Natural killer cell treated with Interleukin-12 subunit alpha and Interleukin-12 subunit beta and Interleukin-15 and Interleukin-18, amount 100 ng/mL, for 72 hours (primary cell): ENCODE measurements around the gene CATSPERE. TPM values are rescaled to one million over a fixed set of nuclear protein-coding genes. Genes with fewer than 3 reads are reported as not detected.

ENCODE experiments used
- ATAC-seq, 2 donors: fragments of 150-1000 bp; cut with Tn5 transposase in 1 of 2; sonication (Bioruptor Pico), chemical (Tn5 transposase) in 1 of 2; 2 replicates each; pipeline ENCODE4 v1.10.0; 2021
- DNase-seq: peaks from one replicate; pipeline ENCODE4 v3.0.0; 2022; ENCODE audit warnings: low spot score
- H3K27ac Mint-ChIP-seq, 2 donors: 1 replicate in 1 of 2; 2 replicates in 1 of 2; pipeline ENCODE4 v1.8.0; 2022; ENCODE audit warnings: mixed read lengths in 2 of 2, mild to moderate bottlenecking in 1 of 2, moderate library complexity in 1 of 2
- H3K27me3 Mint-ChIP-seq, 2 donors: 1 replicate in 1 of 2; 2 replicates in 1 of 2; pipeline ENCODE4 v1.8.0; 2022; ENCODE audit warnings: mixed read lengths in 2 of 2
- H3K36me3 Mint-ChIP-seq: one replicate; pipeline ENCODE4 v1.8.0; 2022; ENCODE audit warnings: mixed read lengths
- H3K4me1 Mint-ChIP-seq, 2 donors: 1 replicate in 1 of 2; 2 replicates in 1 of 2; pipeline ENCODE4 v1.8.0; 2022; ENCODE audit warnings: low read depth in 2 of 2, mixed read lengths in 2 of 2, mild to moderate bottlenecking in 1 of 2
- H3K4me3 Mint-ChIP-seq: one replicate; pipeline ENCODE4 v1.8.0; 2022; ENCODE audit warnings: mixed read lengths
- H3K9me3 Mint-ChIP-seq: 2 replicates; pipeline ENCODE4 v1.8.0; 2022; ENCODE audit warnings: mixed read lengths
- total RNA-seq, 2 donors: library from RNA; stranded (reverse); gene quantifications; one replicate each; pipeline ENCODE4 v1.2.3, GENCODE V29; 2022

Gene CATSPERE
- total RNA-seq, 2 donors from 2014 or later = 0.64 to 0.78 TPM

- ATAC-seq (no peak), DNase-seq (no peak)
- Mint-ChIP-seq H3K4me1 (no peaks in the 10 kb centered on the region), H3K36me3 (no peaks in the 10 kb centered on the region), H3K27me3 (peaks cover 13 to 17% of the 10 kb centered on the region in 2 donors), H3K9me3 (no peaks in the 10 kb centered on the region), H3K27ac (no peak overlapping the region), H3K4me3 (no peak overlapping the region)
These were observed 179.8 kb downstream of the CATSPERE start for GRCh38 chr1:244640917-244641316.

- Mint-ChIP-seq H3K9me3 (no peaks in the 10 kb centered on the region), H3K27ac (no peak overlapping the region), H3K4me1 (no peaks in the 10 kb centered on the region), H3K27me3 (peaks cover 17 to 19% of the 10 kb centered on the region in 2 donors), H3K4me3 (no peak overlapping the region), H3K36me3 (no peaks in the 10 kb centered on the region)
- ATAC-seq (no peak), DNase-seq (no peak)
These were observed 181.5 kb downstream of the CATSPERE start for GRCh38 chr1:244642526-244642925.

GRCh38 chr1:244642988-244643387 lies 181.9 kb downstream of the CATSPERE start:
- no peaks in the 10 kb centered on the region for H3K4me1 Mint-ChIP-seq
- H3K4me3 Mint-ChIP-seq = no peak overlapping the region
- DNase-seq = no peak
- H3K27ac Mint-ChIP-seq = no peak overlapping the region
- no peaks in the 10 kb centered on the region for H3K36me3 Mint-ChIP-seq
- peaks cover 17 to 19% of the 10 kb centered on the region in 2 donors for H3K27me3 Mint-ChIP-seq
- no peak for ATAC-seq
- no peaks in the 10 kb centered on the region for H3K9me3 Mint-ChIP-seq

- Mint-ChIP-seq H3K27ac (no peak overlapping the region), H3K4me1 (no peaks in the 10 kb centered on the region), H3K27me3 (peaks cover 13 to 19% of the 10 kb centered on the region in 2 donors), H3K9me3 (no peaks in the 10 kb centered on the region), H3K4me3 (no peak overlapping the region), H3K36me3 (no peaks in the 10 kb centered on the region)
- no peak for ATAC-seq
- DNase-seq = no peak
These were observed 184.3 kb downstream of the CATSPERE start for GRCh38 chr1:244645414-244645813.

- Mint-ChIP-seq H3K27ac (no peak overlapping the region), H3K9me3 (no peaks in the 10 kb centered on the region), H3K27me3 (peaks cover 11 to 19% of the 10 kb centered on the region in 2 donors), H3K4me3 (no peak overlapping the region), H3K4me1 (no peaks in the 10 kb centered on the region), H3K36me3 (no peaks in the 10 kb centered on the region)
- no peak for DNase-seq
- ATAC-seq = no peak
These were observed 184.8 kb downstream of the CATSPERE start for GRCh38 chr1:244645890-244646289.

- Mint-ChIP-seq H3K27me3 (peaks cover 0 to 6% of the 10 kb centered on the region in 2 donors), H3K27ac (no peak overlapping the region), H3K4me1 (peaks cover 9 to 10% of the 10 kb centered on the region in 2 donors), H3K4me3 (no peak overlapping the region), H3K9me3 (no peaks in the 10 kb centered on the region), H3K36me3 (no peaks in the 10 kb centered on the region)
- no peak for DNase-seq
- no peak for ATAC-seq
These were observed 186.7 kb downstream of the CATSPERE start for GRCh38 chr1:244647819-244648218.

GRCh38 chr1:244651956-244652622 lies 191.0 kb downstream of the CATSPERE start:
- ATAC-seq = no peak
- peak overlapping the region; percentile 85 for H3K4me3 Mint-ChIP-seq
- no peaks in the 10 kb centered on the region for H3K27me3 Mint-ChIP-seq
- H3K9me3 Mint-ChIP-seq = no peaks in the 10 kb centered on the region
- peaks cover 2% of the 10 kb centered on the region for H3K36me3 Mint-ChIP-seq
- H3K27ac Mint-ChIP-seq = peak overlapping the region; percentile 66 to 88
- no peak for DNase-seq
- H3K4me1 Mint-ChIP-seq = peaks cover 14% of the 10 kb centered on the region in 2 donors

GRCh38 chr1:244652623-244653438 lies 191.8 kb downstream of the CATSPERE start, which contains the start of gene DESI2:
Gene DESI2, plus strand, starts transcription at chr1:244653126. Its CDS starts 188 bp downstream, at chr1:244653314.
- ATAC-seq = peak; percentile 96 to 97
- Mint-ChIP-seq H3K4me3 (peak within 1 kb of the TSS; percentile 85), H3K27me3 (no peaks in the 10 kb centered on the region), H3K9me3 (no peaks in the 10 kb centered on the region), H3K27ac (peak within 1 kb of the TSS; percentile 66 to 88), H3K4me1 (peaks cover 20 to 22% of the 10 kb centered on the region in 2 donors), H3K36me3 (peaks cover 6% of the 10 kb centered on the region)
- DNase-seq = peak; percentile 99

GRCh38 chr1:244653439-244654107 lies 192.5 kb downstream of the CATSPERE start:
- no peaks in the 10 kb centered on the region for H3K9me3 Mint-ChIP-seq
- H3K27ac Mint-ChIP-seq = no peak overlapping the region
- DNase-seq (no peak), ATAC-seq (no peak)
- no peak overlapping the region for H3K4me3 Mint-ChIP-seq
- peaks cover 26 to 29% of the 10 kb centered on the region in 2 donors for H3K4me1 Mint-ChIP-seq
- peaks cover 6% of the 10 kb centered on the region for H3K36me3 Mint-ChIP-seq
- H3K27me3 Mint-ChIP-seq = no peaks in the 10 kb centered on the region

GRCh38 chr1:244654108-244655038 lies 193.3 kb downstream of the CATSPERE start:
- Mint-ChIP-seq H3K9me3 (no peaks in the 10 kb centered on the region), H3K27me3 (no peaks in the 10 kb centered on the region), H3K4me3 (no peak overlapping the region), H3K4me1 (peaks cover 30 to 35% of the 10 kb centered on the region in 2 donors), H3K36me3 (peaks cover 6% of the 10 kb centered on the region), H3K27ac (no peak overlapping the region)
- DNase-seq (no peak), ATAC-seq (no peak)

- H3K27ac Mint-ChIP-seq = no peak overlapping the region
- no peak for DNase-seq
- no peak overlapping the region for H3K4me3 Mint-ChIP-seq
- no peak for ATAC-seq
- peaks cover 6% of the 10 kb centered on the region for H3K36me3 Mint-ChIP-seq
- no peaks in the 10 kb centered on the region for H3K27me3 Mint-ChIP-seq
- peaks cover 32 to 35% of the 10 kb centered on the region in 2 donors for H3K4me1 Mint-ChIP-seq
- H3K9me3 Mint-ChIP-seq = no peaks in the 10 kb centered on the region
These were observed 194.1 kb downstream of the CATSPERE start for GRCh38 chr1:244655186-244655585.

- DNase-seq (no peak), ATAC-seq (no peak)
- Mint-ChIP-seq H3K9me3 (no peaks in the 10 kb centered on the region), H3K4me3 (no peak overlapping the region), H3K27me3 (no peaks in the 10 kb centered on the region), H3K4me1 (peaks cover 24 to 29% of the 10 kb centered on the region in 2 donors), H3K36me3 (peaks cover 6% of the 10 kb centered on the region), H3K27ac (peak overlapping the region in 1 of 2 donors; percentile 20)
These were observed 196.3 kb downstream of the CATSPERE start for GRCh38 chr1:244657421-244657820.

GRCh38 chr1:244659694-244660093 lies 198.6 kb downstream of the CATSPERE start:
- Mint-ChIP-seq H3K27ac (no peak overlapping the region), H3K27me3 (no peaks in the 10 kb centered on the region), H3K36me3 (peaks cover 6% of the 10 kb centered on the region), H3K4me1 (peaks cover 28 to 33% of the 10 kb centered on the region in 2 donors), H3K9me3 (no peaks in the 10 kb centered on the region), H3K4me3 (no peak overlapping the region)
- ATAC-seq (no peak), DNase-seq (no peak)
